Natural killer cell (primary cell): ENCODE data around the gene CEP112. TPM values are rescaled to one million over a fixed set of nuclear protein-coding genes. Genes with fewer than 3 reads are reported as not detected.

ENCODE experiments used
- ATAC-seq, 3 donors: fragments of 150-1000 bp in 2 of 3; fragments of 200-7000 bp in 1 of 3; cut with Tn5 transposase; 1 replicate in 1 of 3; 2 replicates in 2 of 3; pipeline ENCODE4 v1.10.0; 2021; ENCODE audit warnings: mild to moderate bottlenecking in 2 of 3, moderate library complexity in 2 of 3
- DNase-seq, 2 donors: peaks; one replicate each; pipeline versions ENCODE4 v3.0.0 to v3.0.0-alpha.2; 2013 to 2021; ENCODE audit warnings: mixed read lengths in 1 of 2
- H3K27ac ChIP-seq: one replicate; pipeline ENCODE4 v1.5.1; 2013; ENCODE audit warnings: mild to moderate bottlenecking, low read length
- H3K27me3 ChIP-seq: one replicate; pipeline ENCODE4 v1.6.1; 2013; ENCODE audit warnings: low read length; ENCODE audit not compliant: control insufficient read depth, insufficient read depth
- H3K36me3 ChIP-seq: one replicate; pipeline ENCODE4 v1.6.1; 2013; ENCODE audit warnings: low read length; ENCODE audit not compliant: control insufficient read depth, insufficient read depth
- H3K4me1 ChIP-seq: one replicate; pipeline ENCODE4 v1.6.1; 2013; ENCODE audit warnings: low read length; ENCODE audit not compliant: control insufficient read depth, insufficient read depth
- H3K4me3 ChIP-seq: one replicate; pipeline ENCODE4 v1.5.1; 2013; ENCODE audit warnings: low read length
- H3K9me3 ChIP-seq: one replicate; pipeline ENCODE4 v1.6.1; 2013; ENCODE audit warnings: low read length; ENCODE audit not compliant: control insufficient read depth, insufficient read depth
- H3K27ac Mint-ChIP-seq, 2 donors: one replicate each; pipeline ENCODE4 v1.8.0; 2022; ENCODE audit warnings: mild to moderate bottlenecking in 2 of 2, mixed read lengths in 2 of 2, moderate library complexity in 1 of 2
- H3K27me3 Mint-ChIP-seq, 2 donors: one replicate each; pipeline ENCODE4 v1.8.0; 2022; ENCODE audit warnings: low read depth in 2 of 2, mixed read lengths in 2 of 2
- H3K36me3 Mint-ChIP-seq: one replicate; pipeline ENCODE4 v1.8.0; 2022; ENCODE audit warnings: mixed read lengths
- H3K4me1 Mint-ChIP-seq, 2 donors: one replicate each; pipeline ENCODE4 v1.8.0; 2022; ENCODE audit warnings: mixed read lengths in 2 of 2
- H3K4me3 Mint-ChIP-seq: one replicate; pipeline ENCODE4 v1.8.0; 2022; ENCODE audit warnings: mild to moderate bottlenecking, moderate library complexity, mixed read lengths
- H3K9me3 Mint-ChIP-seq, 2 donors: one replicate each; pipeline ENCODE4 v1.8.0; 2022; ENCODE audit warnings: mixed read lengths in 2 of 2
- CTCF ChIP-seq: fragments of 200-600 bp; IDR thresholded peaks from one replicate; pipeline ENCODE4 v1.8.0; 2022; ENCODE audit warnings: antibody characterized with exemption
- WGBS: methylation state at CpG from one replicate; pipeline ENCODE4 v1.1.7; 2013; ENCODE audit warnings: missing lambda C conversion rate; ENCODE audit not compliant: insufficient coverage; 5-methylcytosine and 5-hydroxymethylcytosine counted together
- intact Hi-C: fragments of 100-400 bp; cut with micrococcal nuclease; formaldehyde crosslinking; loops from one replicate; pipeline ENCODE4 v1.14.2; 2022
- total RNA-seq, 4 donors: library from RNA; stranded (reverse); fragments of 120-200 nt in 1 of 4; gene quantifications; one replicate each; pipeline versions ENCODE4 v1.2.3 to v1.2.4, GENCODE V29; 2013 to 2022

Gene CEP112
- total RNA-seq, 3 donors from 2014 or later (not counting 1 experiment from before 2014, with no cell fraction given), result 0.60 to 1.1 (median 0.85) TPM

GRCh38 chr17:65730711-65731169 is 461.2 kb downstream of the CEP112 start:
- intact Hi-C loops, result no loop called here
- no peaks in the 10 kb centered on the region for H3K9me3 Mint-ChIP-seq
- H3K27ac Mint-ChIP-seq, result no peak overlapping the region
- DNase-seq (no peak), ATAC-seq (no peak)
- no peaks in the 10 kb centered on the region for H3K9me3 ChIP-seq
- H3K27me3 ChIP-seq, result no peaks in the 10 kb centered on the region
- no peaks in the 10 kb centered on the region for H3K36me3 ChIP-seq
- H3K36me3 Mint-ChIP-seq, result no peaks in the 10 kb centered on the region
- H3K4me3 Mint-ChIP-seq, result no peak overlapping the region
- H3K4me1 ChIP-seq, result no peaks in the 10 kb centered on the region
- peaks cover 4 to 11% of the 10 kb centered on the region in 2 donors for H3K27me3 Mint-ChIP-seq
- 79% methylated on average over 3 of the region's 3 CpGs for WGBS
- no peaks in the 10 kb centered on the region for H3K4me1 Mint-ChIP-seq
- H3K4me3 ChIP-seq, result no peak overlapping the region
- no peak overlapping the region for H3K27ac ChIP-seq
- TF ChIP-seq CTCF, result no peak

- Mint-ChIP-seq H3K27ac (no peak overlapping the region), H3K4me3 (no peak overlapping the region), H3K9me3 (no peaks in the 10 kb centered on the region), H3K36me3 (no peaks in the 10 kb centered on the region), H3K27me3 (peaks cover 4 to 11% of the 10 kb centered on the region in 2 donors), H3K4me1 (no peaks in the 10 kb centered on the region)
- Histone ChIP-seq H3K9me3 (no peaks in the 10 kb centered on the region), H3K36me3 (no peaks in the 10 kb centered on the region), H3K4me3 (no peak overlapping the region), H3K27ac (no peak overlapping the region), H3K4me1 (no peaks in the 10 kb centered on the region), H3K27me3 (no peaks in the 10 kb centered on the region)
- intact Hi-C loops, result no loop called here
- WGBS, result no CpG with 5 or more reads among the region's 3 CpGs
- no peak for TF ChIP-seq CTCF
- DNase-seq (no peak), ATAC-seq (no peak)
Measured at GRCh38 chr17:65729207-65729606, 462.7 kb downstream of the CEP112 start.

- no peak overlapping the region for H3K27ac Mint-ChIP-seq
- no peak for TF ChIP-seq CTCF
- intact Hi-C loops, result no loop called here
- Histone ChIP-seq H3K9me3 (no peaks in the 10 kb centered on the region), H3K36me3 (no peaks in the 10 kb centered on the region), H3K4me3 (no peak overlapping the region), H3K27me3 (no peaks in the 10 kb centered on the region), H3K27ac (no peak overlapping the region), H3K4me1 (no peaks in the 10 kb centered on the region)
- H3K4me1 Mint-ChIP-seq, result no peaks in the 10 kb centered on the region
- peaks cover 0 to 7% of the 10 kb centered on the region in 2 donors for H3K27me3 Mint-ChIP-seq
- ATAC-seq (no peak), DNase-seq (no peak)
- WGBS, result 87% methylated on average over 2 of the region's 2 CpGs
- no peak overlapping the region for H3K4me3 Mint-ChIP-seq
- H3K9me3 Mint-ChIP-seq, result no peaks in the 10 kb centered on the region
- no peaks in the 10 kb centered on the region for H3K36me3 Mint-ChIP-seq
Measured at GRCh38 chr17:65727832-65728231, 464.1 kb downstream of the CEP112 start.

- Mint-ChIP-seq H3K9me3 (no peaks in the 10 kb centered on the region), H3K36me3 (no peaks in the 10 kb centered on the region)
- no peak for ATAC-seq
Measured at GRCh38 chr17:65727246-65727645, 464.7 kb downstream of the CEP112 start.

More at GRCh38 chr17:65727246-65727645, 464.7 kb downstream of the CEP112 start:
- Histone ChIP-seq H3K27me3 (no peaks in the 10 kb centered on the region), H3K36me3 (no peaks in the 10 kb centered on the region), H3K4me1 (no peaks in the 10 kb centered on the region), H3K4me3 (no peak overlapping the region), H3K9me3 (no peaks in the 10 kb centered on the region), H3K27ac (no peak overlapping the region)
- no peak for DNase-seq
- intact Hi-C loops, result no loop called here
- TF ChIP-seq CTCF, result no peak
- no peak overlapping the region for H3K4me3 Mint-ChIP-seq
- WGBS, result 100% methylated on average over 2 of the region's 2 CpGs
- no peak overlapping the region for H3K27ac Mint-ChIP-seq
- H3K27me3 Mint-ChIP-seq, result peaks cover 3 to 13% of the 10 kb centered on the region in 2 donors
- no peaks in the 10 kb centered on the region for H3K4me1 Mint-ChIP-seq
